Thoracic aorta (tissue), 2 donors: Measurements from ENCODE around the gene KIR3DL2. TPM values are rescaled to one million over a fixed set of nuclear protein-coding genes. Genes with fewer than 3 reads are reported as not detected.
"Not testable (repeated sequence)": the region's sequence is repeated elsewhere in the genome, so short reads cannot be mapped to it uniquely, and the experiment has no call there.

Experiments used
- ATAC-seq: fragments of 150-250 bp; one replicate; pipeline ENCODE4 v1.8.0; 2017; ENCODE audit warnings: low read depth; ENCODE audit not compliant: insufficient number of reproducible peaks, low FRiP score
- DNase-seq: peaks from one replicate; pipeline ENCODE4 v3.0.0-alpha.2; 2020; ENCODE audit warnings: low spot score
- H3K27ac ChIP-seq, 2 donors: fragments of 200-600 bp; sonication (generic); 1 replicate in 1 of 2; 2 replicates in 1 of 2; pipeline ENCODE4 v1.5.1; 2016; ENCODE audit warnings: mild to moderate bottlenecking in 2 of 2, moderate library complexity in 2 of 2
- H3K27me3 ChIP-seq: fragments of 200-600 bp; sonication (generic); replicated peaks from 2 replicates; pipeline ENCODE4 v1.6.0; 2016; ENCODE audit warnings: mild to moderate bottlenecking; ENCODE audit not compliant: insufficient read depth
- H3K36me3 ChIP-seq: fragments of 200-600 bp; sonication (generic); one replicate; pipeline ENCODE4 v1.5.1; 2016
- H3K4me1 ChIP-seq, 2 donors: fragments of 200-600 bp; sonication (generic); 1 replicate in 1 of 2; 2 replicates in 1 of 2; pipeline versions ENCODE4 v1.5.1 to v1.6.0; 2016; ENCODE audit warnings: low read depth in 2 of 2, mild to moderate bottlenecking in 1 of 2; ENCODE audit not compliant: control insufficient read depth in 1 of 2
- H3K4me3 ChIP-seq: fragments of 200-600 bp; sonication (generic); 2 replicates; pipeline ENCODE4 v1.5.1; 2016; ENCODE audit warnings: mild to moderate bottlenecking
- H3K9me3 ChIP-seq: fragments of 200-600 bp; sonication (generic); 2 replicates; pipeline ENCODE4 v1.5.1; 2016
- total RNA-seq, 2 donors: library from RNA; depleted of rRNA; stranded (reverse); fragments of >200 nt; gene quantifications; one replicate each; pipeline versions ENCODE4 v1.1.0 to v1.2.3, GENCODE V29; 2016
- TF ChIP-seq, protein P1 (sequence below): fragments of 200-600 bp; sonication (generic); IDR thresholded peaks from one replicate; pipeline ENCODE4 v1.5.1; 2019; ENCODE audit warnings: antibody characterized with exemption

KIR3DL2 gene
- total RNA-seq, 2 donors from 2014 or later, result not detected

DNA sequence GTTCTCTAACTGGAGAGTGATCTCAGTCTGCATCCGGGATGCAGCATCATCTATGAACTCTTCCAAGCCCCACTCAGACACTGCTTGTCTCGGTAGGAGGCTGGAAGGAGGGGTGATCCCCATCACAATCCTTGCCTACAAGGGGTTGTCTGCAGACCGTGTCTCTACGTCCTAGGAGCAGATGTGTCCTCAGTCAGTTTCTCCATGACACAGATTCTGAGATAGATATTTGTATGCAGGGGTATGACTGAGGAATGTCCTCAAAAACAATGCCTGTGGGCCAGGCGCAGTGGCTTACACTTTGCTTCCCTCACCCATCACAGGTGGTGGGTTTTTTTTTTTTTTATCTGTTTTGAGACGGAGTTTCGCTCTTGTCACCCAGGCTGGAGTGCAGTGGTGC lies 56.6 kb downstream of the KIR3DL2 start:
- no peak overlapping the region for H3K4me3 ChIP-seq
- no peaks in the 10 kb centered on the region for H3K4me1 ChIP-seq
- no peak for ATAC-seq
- no peaks in the 10 kb centered on the region for H3K36me3 ChIP-seq
- H3K27ac ChIP-seq, result no peak overlapping the region
- H3K9me3 ChIP-seq, result no peaks in the 10 kb centered on the region
- TF ChIP-seq, protein P1, sequence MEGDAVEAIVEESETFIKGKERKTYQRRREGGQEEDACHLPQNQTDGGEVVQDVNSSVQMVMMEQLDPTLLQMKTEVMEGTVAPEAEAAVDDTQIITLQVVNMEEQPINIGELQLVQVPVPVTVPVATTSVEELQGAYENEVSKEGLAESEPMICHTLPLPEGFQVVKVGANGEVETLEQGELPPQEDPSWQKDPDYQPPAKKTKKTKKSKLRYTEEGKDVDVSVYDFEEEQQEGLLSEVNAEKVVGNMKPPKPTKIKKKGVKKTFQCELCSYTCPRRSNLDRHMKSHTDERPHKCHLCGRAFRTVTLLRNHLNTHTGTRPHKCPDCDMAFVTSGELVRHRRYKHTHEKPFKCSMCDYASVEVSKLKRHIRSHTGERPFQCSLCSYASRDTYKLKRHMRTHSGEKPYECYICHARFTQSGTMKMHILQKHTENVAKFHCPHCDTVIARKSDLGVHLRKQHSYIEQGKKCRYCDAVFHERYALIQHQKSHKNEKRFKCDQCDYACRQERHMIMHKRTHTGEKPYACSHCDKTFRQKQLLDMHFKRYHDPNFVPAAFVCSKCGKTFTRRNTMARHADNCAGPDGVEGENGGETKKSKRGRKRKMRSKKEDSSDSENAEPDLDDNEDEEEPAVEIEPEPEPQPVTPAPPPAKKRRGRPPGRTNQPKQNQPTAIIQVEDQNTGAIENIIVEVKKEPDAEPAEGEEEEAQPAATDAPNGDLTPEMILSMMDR, result no peak
- no peaks in the 10 kb centered on the region for H3K27me3 ChIP-seq
- no peak for DNase-seq

- H3K4me3 ChIP-seq, H3K27me3 ChIP-seq, DNase-seq, H3K9me3 ChIP-seq, H3K36me3 ChIP-seq, H3K4me1 ChIP-seq, ATAC-seq, H3K27ac ChIP-seq: not testable (repeated sequence)
Observed at GRCh38 chr19:54907899-54908298, 57.7 kb downstream of the KIR3DL2 start.

Other genes with a start within 250 kb of the KIR3DL2 start
- 10 to 100 TPM in 1 of 2 donors, 1 to 10 TPM in 1; 7.9 to 10.0 TPM for gene LILRB1, start 220.0 kb upstream of the KIR3DL2 start, total RNA-seq
- 10 to 100 TPM in 1 of 2 donors, 1 to 10 TPM in 1; 8.5 to 22.5 TPM for gene LILRB4, start 187.5 kb upstream of the KIR3DL2 start, total RNA-seq
- not detected for gene KIR3DL3, start 126.0 kb upstream of the KIR3DL2 start, total RNA-seq
- gene KIR2DL3, start 111.9 kb upstream of the KIR3DL2 start, total RNA-seq, result not detected
- gene KIR2DL1, start 80.7 kb upstream of the KIR3DL2 start, total RNA-seq, result not detected
- gene KIR2DL4, start 46.8 kb upstream of the KIR3DL2 start, total RNA-seq, result under 1 TPM in 1 of 2 donors, not detected in 1; 0.54 TPM
- gene KIR3DL1, start 34.0 kb upstream of the KIR3DL2 start, total RNA-seq, result not detected
- gene KIR2DS4, start 17.8 kb upstream of the KIR3DL2 start, total RNA-seq, result not detected
- gene FCAR, start 23.8 kb downstream of the KIR3DL2 start, total RNA-seq, result 1 to 10 TPM in 1 of 2 donors, under 1 TPM in 1; 0.68 to 7.1 TPM
- gene NCR1, start 55.7 kb downstream of the KIR3DL2 start, total RNA-seq, result 1 to 10 TPM in 1 of 2 donors, not detected in 1; 2.2 TPM
- not detected for gene NLRP7, start 97.1 kb downstream of the KIR3DL2 start, total RNA-seq
- 1 to 10 TPM in 1 of 2 donors, under 1 TPM in 1; 0.41 to 1.7 TPM for gene NLRP2, start 115.9 kb downstream of the KIR3DL2 start, total RNA-seq
- gene GP6, start 187.8 kb downstream of the KIR3DL2 start, total RNA-seq, result not detected
- 10 to 100 TPM; 22.2 to 23.6 TPM for gene RDH13, start 212.7 kb downstream of the KIR3DL2 start, total RNA-seq
- 10 to 100 TPM in 1 of 2 donors, 1 to 10 TPM in 1; 5.4 to 16.3 TPM for gene EPS8L1, start 225.4 kb downstream of the KIR3DL2 start, total RNA-seq